ENCODE measurements around the gene PDE8B.
A peak's percentile ranks its signal among the peaks of the same experiment; 100 is the strongest.

PDE8B gene

DNA sequence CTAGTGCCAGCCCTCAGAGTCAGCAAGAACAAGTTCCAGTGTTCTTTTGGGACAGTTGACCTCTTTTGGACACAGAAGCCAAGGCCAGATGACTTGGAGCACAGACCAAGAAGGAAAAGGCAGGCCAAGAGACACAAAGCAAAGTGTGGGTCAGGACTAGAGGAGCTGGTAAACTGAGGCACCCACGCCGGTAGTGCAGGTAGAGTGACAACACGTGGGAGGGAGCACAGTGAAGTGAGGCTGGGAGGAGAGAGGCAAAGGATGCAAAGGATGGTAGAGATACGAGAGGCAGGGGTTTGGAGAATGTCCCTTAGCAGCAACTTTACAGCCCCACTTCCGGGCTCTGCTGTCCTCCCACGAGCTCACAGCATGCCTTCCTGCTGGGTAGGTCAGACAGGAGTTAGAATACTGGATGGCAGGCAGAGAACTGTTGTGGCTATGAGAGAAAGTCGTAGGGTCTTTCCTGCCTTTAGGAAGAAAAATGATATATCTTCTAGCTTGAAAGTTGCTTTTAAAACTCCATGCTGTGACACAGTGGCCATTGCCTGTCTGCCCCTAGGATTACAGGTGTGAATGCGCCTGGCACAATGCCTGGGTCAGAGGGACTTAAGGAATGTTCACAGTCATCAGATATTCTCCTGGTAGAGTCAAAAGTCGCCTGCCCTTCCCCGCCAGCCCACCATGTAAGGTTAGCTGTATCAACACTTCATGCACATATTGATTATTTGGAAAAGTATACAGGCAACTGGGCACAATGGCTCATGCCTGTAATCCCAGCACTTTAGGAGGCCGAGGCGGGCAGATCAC is 97.9 kb downstream of the PDE8B start:
- no peaks in the 10 kb centered on the region for H3K9me3 ChIP-seq (ENCODE audit: low read depth, low read length)

DNA sequence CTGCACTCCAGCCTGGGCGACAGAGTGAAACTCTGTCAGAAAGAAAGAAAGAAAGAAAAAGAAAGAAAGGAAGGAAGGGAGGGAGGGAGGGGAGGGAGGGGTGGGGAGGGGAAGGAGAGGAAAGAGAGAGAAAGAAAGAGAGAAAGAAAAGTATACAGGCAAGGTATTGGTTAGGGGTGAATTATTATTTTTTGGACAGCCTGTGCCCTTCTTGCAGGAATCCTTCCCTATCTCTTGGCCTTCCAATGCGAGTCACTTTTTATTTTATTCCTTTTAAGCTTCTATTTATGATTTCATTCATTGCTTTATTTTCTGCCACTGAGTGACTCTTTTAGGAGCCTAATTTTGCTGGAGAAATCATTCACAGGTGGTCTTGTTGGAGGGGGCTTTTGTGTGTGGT is 98.7 kb downstream of the PDE8B start:
- no peak for DNase-seq (ENCODE audit: low read depth, low spot score)
- Histone ChIP-seq H3K36me3 (ENCODE audit: insufficient read depth, low read length) (no peaks in the 10 kb centered on the region), H3K9ac (ENCODE audit: insufficient read length) (no peak overlapping the region), H3K9me3 (ENCODE audit: low read depth, low read length) (no peaks in the 10 kb centered on the region), H3K27ac (no peak overlapping the region), H3K4me3 (no peak overlapping the region)
- no peak for TF ChIP-seq POLR2AphosphoS5 (IDR thresholded peaks at IDR 0.05; ENCODE audit: borderline replicate concordance, low read depth, low read length)

More for the DNA sequence above, 97.9 kb downstream of the PDE8B start:
- no peak overlapping the region for H3K4me3 ChIP-seq
- TF ChIP-seq FOXP2 (optimal IDR thresholded peaks at IDR 0.05; ENCODE audit: control extremely low read depth, extremely low read length, insufficient read depth) (no peak), POLR2AphosphoS5 (IDR thresholded peaks at IDR 0.05; ENCODE audit: borderline replicate concordance, low read depth, low read length) (no peak), EZH2 (IDR thresholded peaks at IDR 0.05) (no peak)
- DNase-seq (ENCODE audit: low read depth, low spot score), result no peak
- no peak overlapping the region for H3K27ac ChIP-seq
- no peak overlapping the region for H3K9ac ChIP-seq (ENCODE audit: insufficient read length)
- H3K36me3 ChIP-seq (ENCODE audit: insufficient read depth, low read length), result no peaks in the 10 kb centered on the region

DNA sequence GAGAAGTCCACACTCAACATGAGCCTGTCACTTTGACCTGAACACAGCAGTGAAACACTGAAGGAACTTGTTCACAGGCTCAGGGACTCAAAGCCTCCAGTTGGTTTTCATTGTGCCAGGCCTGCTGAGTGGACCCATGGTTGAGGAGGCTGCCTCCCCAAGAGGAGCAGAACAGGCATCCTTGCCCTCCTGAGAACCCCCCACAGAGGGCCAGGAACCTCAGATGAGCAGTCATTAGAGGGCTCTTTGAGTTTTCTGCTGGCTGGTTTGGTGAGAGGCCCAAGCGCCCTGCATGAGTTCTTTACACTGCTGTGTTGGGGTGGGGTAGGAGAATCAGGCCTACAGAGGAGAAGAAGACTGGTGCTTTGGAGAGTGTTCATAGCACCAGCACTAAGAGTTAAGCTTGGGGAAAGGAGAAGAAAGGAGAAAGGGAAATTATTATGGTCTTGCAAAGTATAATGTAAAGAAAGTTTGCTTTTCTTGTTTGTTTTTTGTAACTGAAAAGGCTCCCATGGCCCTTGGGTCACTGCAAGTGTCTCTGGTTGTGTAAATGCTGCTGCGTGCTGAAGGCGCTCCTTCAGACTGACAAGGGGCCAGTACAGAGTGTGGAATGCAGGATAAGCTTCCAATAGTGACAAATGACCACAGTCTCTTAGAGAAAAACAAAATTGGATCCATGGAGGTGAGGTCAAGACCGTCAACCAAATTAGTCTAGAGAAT is 100.2 kb downstream of the PDE8B start:
- H3K4me3 ChIP-seq, result no peak overlapping the region
- DNase-seq (ENCODE audit: low read depth, low spot score), result no peak
- no peak for TF ChIP-seq POLR2AphosphoS5 (IDR thresholded peaks at IDR 0.05; ENCODE audit: borderline replicate concordance, low read depth, low read length)
- no peak for TF ChIP-seq FOXP2 (optimal IDR thresholded peaks at IDR 0.05; ENCODE audit: control extremely low read depth, extremely low read length, insufficient read depth)
- no peak for TF ChIP-seq EZH2 (IDR thresholded peaks at IDR 0.05)
- H3K9me3 ChIP-seq (ENCODE audit: low read depth, low read length), result 0 out of 2 replicates have a peak, but pooled peaks cover 3% of the 10 kb centered on the region
- H3K9ac ChIP-seq (ENCODE audit: insufficient read length), result no peak overlapping the region
- no peak overlapping the region for H3K27ac ChIP-seq
- H3K36me3 ChIP-seq (ENCODE audit: insufficient read depth, low read length), result no peaks in the 10 kb centered on the region

DNA sequence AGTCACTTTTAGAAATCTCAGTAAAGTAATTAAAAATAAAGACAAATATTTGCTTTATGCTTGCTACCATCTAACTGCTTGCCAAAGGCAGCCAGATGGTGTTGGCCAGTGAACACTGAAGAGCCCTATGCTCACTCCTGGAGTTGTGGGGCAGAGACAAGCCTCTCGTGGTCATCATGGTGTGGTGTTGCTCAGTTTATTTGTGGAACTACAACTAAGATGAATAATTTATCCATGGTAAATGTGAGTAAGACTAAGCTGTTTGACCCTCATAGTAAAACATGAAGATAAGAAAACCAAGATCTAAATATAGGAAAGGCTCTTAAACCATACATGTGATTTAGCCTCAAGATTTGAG is 100.7 kb downstream of the PDE8B start:
- no peak overlapping the region for H3K4me3 ChIP-seq
- H3K27ac ChIP-seq, result no peak overlapping the region
- no peak overlapping the region for H3K9ac ChIP-seq (ENCODE audit: insufficient read length)
- no peaks in the 10 kb centered on the region for H3K36me3 ChIP-seq (ENCODE audit: insufficient read depth, low read length)
- H3K9me3 ChIP-seq (ENCODE audit: low read depth, low read length), result 0 out of 2 replicates have a peak, but pooled peaks cover 3% of the 10 kb centered on the region
- no peak for TF ChIP-seq EZH2 (IDR thresholded peaks at IDR 0.05)
- no peak for TF ChIP-seq POLR2AphosphoS5 (IDR thresholded peaks at IDR 0.05; ENCODE audit: borderline replicate concordance, low read depth, low read length)
- no peak for TF ChIP-seq FOXP2 (optimal IDR thresholded peaks at IDR 0.05; ENCODE audit: control extremely low read depth, extremely low read length, insufficient read depth)
- DNase-seq (ENCODE audit: low read depth, low spot score), result no peak

DNA sequence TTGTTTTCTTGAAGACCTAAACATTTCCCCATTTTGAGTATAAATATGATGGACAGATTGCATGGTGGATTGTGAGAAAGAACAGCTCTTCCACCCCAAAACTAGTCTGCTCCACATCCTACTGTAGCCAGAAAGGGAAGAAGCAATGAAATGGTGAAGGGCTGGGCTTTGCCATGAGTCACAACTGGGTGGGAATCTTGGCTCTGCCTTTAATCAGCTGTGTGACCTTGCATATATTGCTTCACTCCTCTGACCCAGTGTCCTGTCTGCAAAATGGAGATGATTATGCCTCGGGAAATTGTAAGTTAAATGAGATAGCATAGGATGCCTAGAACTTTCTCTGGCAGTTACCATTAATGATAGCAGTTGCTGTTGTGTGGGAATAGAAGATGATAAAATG is 101.9 kb downstream of the PDE8B start:
- no peak overlapping the region for H3K27ac ChIP-seq
- no peak overlapping the region for H3K9ac ChIP-seq (ENCODE audit: insufficient read length)
- TF ChIP-seq EZH2 (IDR thresholded peaks at IDR 0.05), result no peak
- no peak for TF ChIP-seq POLR2AphosphoS5 (IDR thresholded peaks at IDR 0.05; ENCODE audit: borderline replicate concordance, low read depth, low read length)
- 0 out of 2 replicates have a peak, but pooled peaks cover 3% of the 10 kb centered on the region for H3K9me3 ChIP-seq (ENCODE audit: low read depth, low read length)
- no peak for DNase-seq (ENCODE audit: low read depth, low spot score)
- no peak overlapping the region for H3K4me3 ChIP-seq
- H3K36me3 ChIP-seq (ENCODE audit: insufficient read depth, low read length), result no peaks in the 10 kb centered on the region

DNA sequence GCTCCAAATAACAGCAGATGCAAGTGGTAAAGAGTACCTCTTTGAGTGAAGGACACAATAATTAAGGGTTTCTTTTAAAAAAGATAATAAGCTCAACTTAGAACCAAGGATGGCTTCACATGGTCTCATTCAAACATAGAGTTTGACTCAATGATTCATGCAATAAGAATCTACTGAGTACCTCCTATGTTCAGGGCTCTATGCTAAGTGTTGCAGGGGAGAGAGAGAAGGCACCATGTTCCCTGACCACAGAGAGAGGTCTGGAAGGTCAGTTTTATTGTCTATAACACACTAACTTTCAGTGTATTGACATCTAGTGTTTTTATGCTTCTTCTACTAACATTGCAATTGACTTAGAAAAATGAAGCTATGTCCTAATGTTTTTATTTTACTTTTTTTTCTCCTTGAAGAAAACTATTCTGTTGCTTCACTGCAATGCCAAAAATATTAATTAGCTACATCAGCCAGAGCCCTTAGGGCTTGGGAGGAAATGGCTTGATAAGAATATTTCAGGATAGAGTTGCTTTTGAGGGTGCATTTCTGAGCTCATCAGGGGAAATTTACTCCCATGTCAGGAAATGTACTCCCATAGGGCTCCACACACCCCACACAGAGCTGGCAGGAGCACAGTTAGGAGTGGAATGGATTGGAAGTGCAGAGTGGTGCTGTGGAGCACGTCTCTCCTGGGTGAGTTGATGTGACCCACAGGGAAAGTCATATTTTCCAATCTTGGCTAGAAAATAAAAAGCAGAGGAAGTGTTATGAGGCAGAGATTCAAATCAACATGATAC is 106.6 kb downstream of the PDE8B start:
- Histone ChIP-seq H3K9me3 (ENCODE audit: low read depth, low read length) (0 out of 2 replicates have a peak, but pooled peaks cover 3% of the 10 kb centered on the region), H3K36me3 (ENCODE audit: insufficient read depth, low read length) (no peaks in the 10 kb centered on the region), H3K27ac (peak overlapping the region; percentile 34; the same call in 1 of the 2 replicates), H3K9ac (ENCODE audit: insufficient read length) (no peak overlapping the region), H3K4me3 (no peak overlapping the region)
- no peak for DNase-seq (ENCODE audit: low read depth, low spot score)
- TF ChIP-seq EZH2 (IDR thresholded peaks at IDR 0.05) (no peak), FOXP2 (optimal IDR thresholded peaks at IDR 0.05; ENCODE audit: control extremely low read depth, extremely low read length, insufficient read depth) (no peak), POLR2AphosphoS5 (IDR thresholded peaks at IDR 0.05; ENCODE audit: borderline replicate concordance, low read depth, low read length) (no peak)

DNA sequence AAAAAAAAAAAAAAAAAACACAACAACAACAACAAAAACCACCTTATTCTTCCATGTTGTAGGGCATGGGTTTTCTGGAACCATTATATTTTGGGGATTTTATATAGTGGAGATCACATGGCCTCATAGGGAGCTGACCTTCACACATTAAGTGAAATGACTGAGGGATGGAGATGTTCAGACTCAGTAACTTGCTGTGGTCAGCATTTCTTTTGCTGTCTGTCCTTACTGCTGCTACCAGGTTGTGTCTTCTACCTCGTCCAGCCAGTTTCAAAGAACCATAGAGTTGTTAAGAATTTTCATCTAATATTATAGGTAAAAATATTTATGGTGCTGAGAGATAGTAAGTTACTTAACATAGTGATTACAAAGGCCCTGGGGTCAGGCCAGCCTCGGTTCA is 107.6 kb downstream of the PDE8B start:
- H3K9me3 ChIP-seq (ENCODE audit: low read depth, low read length), result 0 out of 2 replicates have a peak, but pooled peaks cover 3% of the 10 kb centered on the region
- DNase-seq (ENCODE audit: low read depth, low spot score), result no peak
- no peak for TF ChIP-seq FOXP2 (optimal IDR thresholded peaks at IDR 0.05; ENCODE audit: control extremely low read depth, extremely low read length, insufficient read depth)
- H3K9ac ChIP-seq (ENCODE audit: insufficient read length), result no peak overlapping the region
- no peak overlapping the region for H3K4me3 ChIP-seq
- H3K36me3 ChIP-seq (ENCODE audit: insufficient read depth, low read length), result no peaks in the 10 kb centered on the region
- no peak overlapping the region for H3K27ac ChIP-seq

DNA sequence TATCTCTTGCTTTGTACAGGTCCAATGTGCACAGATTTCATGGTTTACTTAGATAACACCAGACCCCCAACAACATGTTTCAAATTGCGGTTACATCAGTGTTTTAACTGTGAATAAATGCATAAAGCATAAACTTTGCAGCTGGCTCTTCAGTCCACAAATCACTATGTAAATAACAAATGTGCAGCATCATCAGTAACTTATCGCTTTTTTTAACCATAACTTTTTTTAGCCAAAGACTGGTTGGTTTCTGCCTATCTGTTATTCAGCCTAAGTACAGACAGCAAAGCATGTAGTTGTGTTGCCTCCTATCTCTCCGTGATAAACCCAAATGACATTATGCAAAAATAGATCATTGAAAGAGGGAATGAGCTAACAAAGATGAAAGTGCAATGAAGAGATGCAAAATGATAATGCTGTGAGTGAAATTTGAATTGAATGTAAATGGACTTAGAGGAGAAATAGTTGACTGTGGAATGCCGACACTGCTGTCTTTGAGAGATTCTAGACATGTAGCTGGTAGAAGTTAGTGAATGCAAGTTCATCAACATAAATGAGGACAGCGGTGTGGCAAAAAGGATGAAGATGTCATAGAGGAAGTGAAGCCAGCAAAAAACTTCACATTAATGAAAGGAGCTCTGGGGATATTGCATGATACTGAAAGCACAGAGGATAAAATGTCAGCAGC is 108.8 kb downstream of the PDE8B start:
- no peak overlapping the region for H3K4me3 ChIP-seq
- TF ChIP-seq POLR2AphosphoS5 (IDR thresholded peaks at IDR 0.05; ENCODE audit: borderline replicate concordance, low read depth, low read length) (no peak), EZH2 (IDR thresholded peaks at IDR 0.05) (no peak), FOXP2 (optimal IDR thresholded peaks at IDR 0.05; ENCODE audit: control extremely low read depth, extremely low read length, insufficient read depth) (no peak)
- H3K9me3 ChIP-seq (ENCODE audit: low read depth, low read length), result 0 out of 2 replicates have a peak, but pooled peaks cover 3% of the 10 kb centered on the region
- no peak overlapping the region for H3K9ac ChIP-seq (ENCODE audit: insufficient read length)
- no peak for DNase-seq (ENCODE audit: low read depth, low spot score)
- no peaks in the 10 kb centered on the region for H3K36me3 ChIP-seq (ENCODE audit: insufficient read depth, low read length)
- H3K27ac ChIP-seq, result no peak overlapping the region

Data from SK-N-MC (cell line).